OCI-M2 (cell line): Measurements from ENCODE around the gene ELP2.
"Not testable (repeated sequence)": the region's sequence is repeated elsewhere in the genome, so short reads cannot be mapped to it uniquely, and the experiment has no call there.

Source experiments
- DNase-seq: peaks from one replicate; lab custom pipeline; 2025; ENCODE audit not compliant: unreplicated experiment; lab: John Stamatoyannopoulos, UW

Gene ELP2

GRCh38 chr18:36187826-36188721 is 58.4 kb downstream of the ELP2 start:
- DNase-seq = no peak

GRCh38 chr18:36188916-36189315 is 59.2 kb downstream of the ELP2 start:
- DNase-seq = no peak

DNA sequence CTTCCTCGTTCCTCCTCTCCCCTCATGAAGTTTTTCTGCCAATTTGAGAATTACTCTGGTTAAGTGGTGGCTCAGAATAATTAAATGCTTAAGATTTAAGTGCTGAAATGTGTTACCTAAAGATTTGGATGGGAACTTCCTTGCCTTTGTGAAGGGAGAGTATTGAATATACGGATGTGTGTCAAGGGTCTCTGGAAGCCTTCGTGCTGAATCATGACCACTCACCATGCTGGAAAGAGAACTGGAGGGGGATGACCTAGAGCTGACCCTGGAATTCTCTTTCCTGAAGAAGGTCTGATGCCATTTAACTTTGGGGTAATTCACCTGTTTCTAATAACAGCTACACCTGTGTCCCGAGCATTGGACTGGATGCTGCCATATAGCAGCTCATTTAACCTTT is 59.8 kb downstream of the ELP2 start:
- DNase-seq = no peak

GRCh38 chr18:36191286-36191685 is 61.6 kb downstream of the ELP2 start:
- no peak for DNase-seq

DNA sequence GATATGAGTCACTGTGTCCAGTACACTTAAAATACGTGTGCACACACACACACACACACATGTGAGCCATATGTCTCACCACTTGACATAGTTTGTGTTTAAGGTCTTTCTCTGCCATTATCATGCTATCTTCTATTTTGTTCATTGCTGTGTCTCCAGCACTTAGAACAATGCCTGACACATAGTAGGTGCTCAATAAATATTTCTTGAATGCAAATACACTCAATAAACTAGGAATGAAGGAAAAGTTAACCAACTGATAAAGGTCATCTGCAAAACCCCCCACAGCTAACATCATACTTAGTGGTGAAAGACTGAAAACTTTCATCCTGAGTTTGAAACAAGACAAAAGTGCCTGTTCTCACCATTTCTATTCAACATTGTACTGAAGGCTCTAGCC is 62.0 kb downstream of the ELP2 start:
- no peak for DNase-seq

GRCh38 chr18:36194600-36195315 is 65.1 kb downstream of the ELP2 start:
- DNase-seq = no peak

DNA sequence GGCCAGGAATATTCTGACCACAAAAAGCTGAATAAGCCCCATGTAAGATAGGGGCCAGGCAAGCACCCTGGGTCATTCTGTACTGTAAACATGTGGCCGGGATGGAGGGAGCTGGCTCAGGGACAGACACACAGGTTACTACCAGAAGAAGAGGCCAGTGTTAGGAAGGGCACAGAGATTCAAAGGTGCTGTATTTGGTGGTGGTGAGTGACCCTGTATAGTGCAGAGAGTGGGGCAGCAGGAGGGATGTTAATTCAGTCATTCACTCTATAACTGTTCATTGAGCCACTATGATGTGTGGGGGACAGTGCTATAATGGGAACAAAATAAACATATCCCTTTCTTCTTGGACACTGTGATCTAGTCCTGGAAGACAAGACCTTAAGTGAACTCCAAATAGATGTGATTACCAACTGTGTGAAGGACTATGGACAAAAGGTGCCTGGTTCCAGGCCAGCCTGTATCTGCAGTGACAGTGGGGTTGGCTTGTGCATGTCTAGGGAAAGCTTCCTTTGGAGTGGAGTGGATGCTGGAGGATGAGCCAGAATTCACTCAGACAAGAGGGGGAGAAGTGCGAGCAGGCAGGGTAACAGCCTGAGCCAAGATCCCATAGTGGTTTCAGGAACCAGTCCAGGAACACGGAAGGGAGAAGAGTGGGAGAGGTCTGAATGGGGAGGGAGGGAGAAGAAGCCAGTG is 65.9 kb downstream of the ELP2 start:
- no peak for DNase-seq

DNA sequence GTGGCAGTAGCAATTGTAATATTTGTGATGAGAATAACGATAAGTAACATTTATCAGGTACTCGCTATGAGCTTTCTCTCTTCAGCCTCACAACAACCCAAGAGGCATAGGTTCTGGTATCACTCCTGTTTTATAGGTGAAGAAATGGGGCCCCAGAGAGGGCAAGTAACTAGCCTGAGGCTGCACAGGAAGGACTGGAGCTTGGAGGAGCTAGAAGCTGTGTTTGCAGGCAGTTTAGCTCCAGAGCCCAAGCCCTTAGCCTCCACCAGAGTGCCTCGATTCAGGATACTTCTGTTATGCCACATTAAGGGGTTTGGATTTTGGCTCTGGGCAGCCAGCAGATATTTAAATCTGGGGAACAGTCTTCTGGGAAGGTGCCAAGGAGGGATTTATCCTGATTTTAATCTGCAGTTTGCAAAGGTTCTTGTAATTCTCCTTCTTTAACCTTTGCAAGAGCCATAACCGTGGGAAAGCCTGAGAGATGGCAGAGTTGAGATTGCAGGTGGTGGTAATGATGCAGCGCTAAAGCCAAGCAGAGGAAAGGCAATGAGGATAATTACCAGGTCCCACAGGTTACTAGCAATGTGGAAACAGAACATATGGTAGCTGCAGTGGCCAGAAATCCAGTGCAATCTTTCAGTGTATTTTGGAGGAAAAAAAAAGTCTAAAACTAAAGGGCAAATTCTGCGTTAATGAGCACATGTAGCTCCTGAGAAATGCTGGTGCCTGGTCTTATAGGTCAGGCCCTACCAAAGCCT is 66.7 kb downstream of the ELP2 start:
- DNase-seq = no peak

- no peak for DNase-seq
Measured at GRCh38 chr18:36197511-36198166, 67.9 kb downstream of the ELP2 start.

GRCh38 chr18:36199691-36200295 is 70.1 kb downstream of the ELP2 start:
- DNase-seq = no peak

GRCh38 chr18:36200354-36200771 is 70.7 kb downstream of the ELP2 start:
- DNase-seq = no peak

DNA sequence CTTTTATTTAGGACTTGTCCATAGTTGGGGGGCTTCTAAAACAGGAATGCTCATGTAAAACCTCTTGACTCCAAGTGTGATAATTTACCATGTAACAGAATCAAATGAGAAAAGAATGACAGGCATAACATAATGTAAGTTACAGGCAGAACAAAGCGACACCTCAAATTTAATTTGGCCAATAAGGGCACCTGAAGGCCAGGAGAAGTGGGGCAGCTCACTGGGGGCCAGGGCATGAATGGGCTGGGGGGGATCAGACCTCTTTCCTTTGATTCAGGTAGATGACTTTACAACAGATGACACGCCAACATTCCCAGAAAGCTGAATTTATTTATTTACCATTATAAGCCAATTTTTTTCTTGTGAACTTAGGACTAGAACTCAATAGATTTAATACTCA is 72.1 kb downstream of the ELP2 start:
- DNase-seq = no peak

GRCh38 chr18:36203360-36203895 is 73.7 kb downstream of the ELP2 start:
- no peak for DNase-seq

GRCh38 chr18:36205166-36205565 is 75.5 kb downstream of the ELP2 start:
- no peak for DNase-seq

DNA sequence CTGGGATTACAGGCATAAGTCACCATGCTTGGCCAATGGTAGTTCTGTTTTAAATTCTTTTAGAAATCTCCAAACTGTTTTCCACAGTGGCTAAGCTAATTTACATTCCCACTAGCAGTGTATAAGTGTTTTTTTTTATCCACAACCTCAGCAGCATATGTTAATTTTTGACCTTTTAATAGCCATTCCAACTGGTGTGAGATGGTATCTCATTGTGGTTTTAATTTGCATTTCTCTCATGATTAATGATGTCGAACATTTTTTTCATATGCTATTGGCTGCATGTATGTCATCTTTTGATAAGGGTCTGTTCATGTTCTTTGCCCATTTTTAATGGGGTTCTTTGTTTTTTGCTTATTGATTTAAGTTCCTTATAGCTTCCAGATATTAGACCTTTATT is 77.6 kb downstream of the ELP2 start:
- DNase-seq = no peak

DNA sequence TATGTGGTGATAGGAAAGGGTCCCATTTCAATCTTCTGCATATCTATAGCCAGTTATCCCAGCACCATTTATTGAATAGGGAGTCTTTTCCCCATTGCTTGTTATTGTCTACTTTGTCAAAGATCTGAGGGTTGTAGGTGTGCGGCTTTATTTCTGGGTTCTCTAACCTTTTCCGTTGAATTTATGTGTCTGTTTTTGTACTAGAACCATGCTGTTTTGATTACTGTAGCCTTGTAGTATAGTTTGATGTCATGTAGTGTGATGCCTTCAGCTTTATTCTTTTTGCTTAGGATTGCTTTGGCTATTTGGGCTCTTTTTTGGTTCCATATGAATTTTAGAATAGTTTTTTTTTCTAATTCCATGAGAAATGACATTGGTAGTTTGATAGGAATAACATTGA is 78.3 kb downstream of the ELP2 start:
- DNase-seq = not testable (repeated sequence)

DNA sequence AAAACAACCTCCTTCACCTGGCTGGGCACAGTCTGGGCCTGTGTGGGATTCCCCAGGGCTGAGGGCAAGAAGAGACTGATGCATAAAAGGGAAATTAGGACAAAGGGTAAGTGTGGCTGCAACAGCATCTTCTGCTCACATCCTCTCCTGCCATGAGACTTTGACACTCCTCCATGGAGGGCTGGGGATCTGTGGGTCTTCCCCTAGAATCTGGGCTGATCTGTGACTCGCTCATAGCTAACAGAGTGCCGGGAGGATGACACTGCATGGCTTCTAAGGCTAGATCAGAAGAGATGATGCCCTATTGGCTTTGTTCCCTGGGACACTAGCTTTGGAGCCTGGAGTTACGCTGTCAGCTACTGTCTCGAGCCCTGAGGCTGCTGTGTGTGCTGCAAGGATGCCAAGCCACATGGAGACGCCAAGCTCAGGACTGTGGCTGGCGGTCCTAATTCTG is 81.9 kb downstream of the ELP2 start:
- DNase-seq = no peak

DNA sequence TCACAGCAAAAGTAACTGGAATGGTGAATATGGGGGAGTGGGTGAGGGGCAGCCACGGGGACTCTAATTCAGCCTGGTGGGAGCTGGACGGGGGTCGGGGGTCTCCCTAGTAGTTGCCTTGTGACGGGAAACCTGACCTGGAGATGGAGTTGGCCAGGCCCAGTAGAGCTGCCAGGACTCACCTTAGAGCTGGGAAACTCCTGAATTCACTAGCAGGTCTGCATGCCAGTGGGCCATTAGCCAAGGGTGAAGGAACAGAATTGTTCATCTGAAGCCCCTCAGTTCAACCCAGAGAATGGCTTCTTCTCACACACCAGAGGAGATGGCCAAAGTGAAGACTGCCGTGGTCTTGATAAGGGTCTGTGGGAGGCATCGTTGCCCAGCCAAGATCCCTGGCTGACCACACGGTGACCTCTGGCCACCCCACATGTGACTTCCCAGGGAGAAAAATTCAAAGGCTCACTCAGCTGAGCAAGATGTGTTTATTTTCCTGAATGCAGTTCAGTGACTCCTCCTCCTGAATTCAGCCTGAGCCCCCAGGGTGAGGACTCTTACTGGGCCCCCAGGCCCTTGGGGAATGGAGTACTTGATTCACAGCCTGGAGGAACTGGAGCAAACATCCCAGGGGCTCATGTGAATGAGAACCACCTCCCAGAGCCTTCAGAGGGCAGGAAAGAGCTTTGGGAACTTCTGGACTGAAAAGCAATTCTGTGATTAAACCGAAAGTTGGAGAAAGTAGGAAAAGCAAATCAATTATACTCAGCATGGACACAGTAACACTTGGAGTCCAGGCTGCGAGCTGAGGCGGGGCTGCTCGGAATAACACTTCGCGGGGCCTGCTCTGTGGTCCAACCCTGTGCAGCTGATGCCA is 82.8 kb downstream of the ELP2 start:
- DNase-seq = no peak

- no peak for DNase-seq
Measured at GRCh38 chr18:36214811-36215210, 85.1 kb downstream of the ELP2 start.
